ENCODE data around the gene CPLX3. TPM values are rescaled to one million over a fixed set of nuclear protein-coding genes. Genes with fewer than 3 reads are reported as not detected.

Gene CPLX3
- total RNA-seq, 1 donor from 2014 or later = not detected

- Mint-ChIP-seq H3K4me3 (ENCODE audit: unreplicated experiment) (no peak overlapping the region), H3K27me3 (ENCODE audit: unreplicated experiment) (peaks cover 18% of the 10 kb centered on the region), H3K27ac (ENCODE audit: unreplicated experiment) (no peak overlapping the region), H3K36me3 (ENCODE audit: unreplicated experiment) (no peaks in the 10 kb centered on the region), H3K4me1 (ENCODE audit: unreplicated experiment) (no peaks in the 10 kb centered on the region), H3K9me3 (ENCODE audit: unreplicated experiment) (no peaks in the 10 kb centered on the region)
- no peak for TF ChIP-seq CTCF (IDR thresholded peaks at IDR 0.05)
- no peak for DNase-seq (ENCODE audit: extremely low spot score, unreplicated experiment)
Measured at GRCh38 chr15:74825866-74826265, 561 bp upstream of the CPLX3 start.

- no peak for DNase-seq (ENCODE audit: extremely low spot score, unreplicated experiment)
- Mint-ChIP-seq H3K4me3 (ENCODE audit: unreplicated experiment) (no peak overlapping the region), H3K27ac (ENCODE audit: unreplicated experiment) (no peak overlapping the region), H3K9me3 (ENCODE audit: unreplicated experiment) (no peaks in the 10 kb centered on the region), H3K4me1 (ENCODE audit: unreplicated experiment) (no peaks in the 10 kb centered on the region), H3K27me3 (ENCODE audit: unreplicated experiment) (peaks cover 18% of the 10 kb centered on the region), H3K36me3 (ENCODE audit: unreplicated experiment) (no peaks in the 10 kb centered on the region)
- no peak for TF ChIP-seq CTCF (IDR thresholded peaks at IDR 0.05)
Measured at GRCh38 chr15:74826921-74827320, 494 bp downstream of the CPLX3 start.

GRCh38 chr15:74827614-74828013 lies 1.2 kb downstream of the CPLX3 start:
- no peaks in the 10 kb centered on the region for H3K9me3 Mint-ChIP-seq (ENCODE audit: unreplicated experiment)
- no peaks in the 10 kb centered on the region for H3K36me3 Mint-ChIP-seq (ENCODE audit: unreplicated experiment)
- DNase-seq (ENCODE audit: extremely low spot score, unreplicated experiment) = no peak
- TF ChIP-seq CTCF (IDR thresholded peaks at IDR 0.05) = no peak
- no peak overlapping the region for H3K4me3 Mint-ChIP-seq (ENCODE audit: unreplicated experiment)
- no peaks in the 10 kb centered on the region for H3K4me1 Mint-ChIP-seq (ENCODE audit: unreplicated experiment)
- H3K27me3 Mint-ChIP-seq (ENCODE audit: unreplicated experiment) = peaks cover 18% of the 10 kb centered on the region
- H3K27ac Mint-ChIP-seq (ENCODE audit: unreplicated experiment) = no peak overlapping the region

GRCh38 chr15:74828835-74829234 lies 2.4 kb downstream of the CPLX3 start:
- Mint-ChIP-seq H3K9me3 (ENCODE audit: unreplicated experiment) (no peaks in the 10 kb centered on the region), H3K4me1 (ENCODE audit: unreplicated experiment) (no peaks in the 10 kb centered on the region), H3K36me3 (ENCODE audit: unreplicated experiment) (no peaks in the 10 kb centered on the region), H3K27ac (ENCODE audit: unreplicated experiment) (no peak overlapping the region), H3K27me3 (ENCODE audit: unreplicated experiment) (peaks cover 17% of the 10 kb centered on the region), H3K4me3 (ENCODE audit: unreplicated experiment) (no peak overlapping the region)
- DNase-seq (ENCODE audit: extremely low spot score, unreplicated experiment) = no peak
- no peak for TF ChIP-seq CTCF (IDR thresholded peaks at IDR 0.05)

- Mint-ChIP-seq H3K9me3 (ENCODE audit: unreplicated experiment) (no peaks in the 10 kb centered on the region), H3K4me3 (ENCODE audit: unreplicated experiment) (no peak overlapping the region), H3K27ac (ENCODE audit: unreplicated experiment) (no peak overlapping the region), H3K4me1 (ENCODE audit: unreplicated experiment) (no peaks in the 10 kb centered on the region), H3K27me3 (ENCODE audit: unreplicated experiment) (peaks cover 11% of the 10 kb centered on the region), H3K36me3 (ENCODE audit: unreplicated experiment) (no peaks in the 10 kb centered on the region)
- no peak for DNase-seq (ENCODE audit: extremely low spot score, unreplicated experiment)
- no peak for TF ChIP-seq CTCF (IDR thresholded peaks at IDR 0.05)
Measured at GRCh38 chr15:74829486-74829885, 3.1 kb downstream of the CPLX3 start.
